Spleen (tissue), 7 donors: ENCODE measurements around the gene SPAG17.

Source experiments
- POLR2AphosphoS5 ChIP-seq, 3 donors: sonication (generic); formaldehyde crosslinking; IDR thresholded peaks; one replicate each; pipeline ENCODE4 v1.5.1; 2017; ENCODE audit warnings: antibody characterized with exemption in 3 of 3
- TF ChIP-seq, protein P1 (sequence below), 11 experiments: fragments of 200-600 bp in 7 of 11; fragments of 450-650 bp in 4 of 11; sonication (generic) in 4 of 11; IDR thresholded peaks in 8 of 11; conservative IDR thresholded peaks in 3 of 11; 1 replicate in 7 of 11; 2 replicates in 4 of 11; pipeline versions ENCODE4 v1.4.0 to v1.8.0; 2016 to 2021; ENCODE audit warnings: antibody characterized with exemption in 11 of 11, inconsistent platforms in 4 of 11, mild to moderate bottlenecking in 1 of 11
- donor health status: DM: no; HTN: no; CAD: no; lungs with moderate emphysema.
- donor health status: DM: no; HTN: no; CAD: no.
- donor health status: DM: no; HTN: no; CAD: no.

- TF ChIP-seq, protein P1, sequence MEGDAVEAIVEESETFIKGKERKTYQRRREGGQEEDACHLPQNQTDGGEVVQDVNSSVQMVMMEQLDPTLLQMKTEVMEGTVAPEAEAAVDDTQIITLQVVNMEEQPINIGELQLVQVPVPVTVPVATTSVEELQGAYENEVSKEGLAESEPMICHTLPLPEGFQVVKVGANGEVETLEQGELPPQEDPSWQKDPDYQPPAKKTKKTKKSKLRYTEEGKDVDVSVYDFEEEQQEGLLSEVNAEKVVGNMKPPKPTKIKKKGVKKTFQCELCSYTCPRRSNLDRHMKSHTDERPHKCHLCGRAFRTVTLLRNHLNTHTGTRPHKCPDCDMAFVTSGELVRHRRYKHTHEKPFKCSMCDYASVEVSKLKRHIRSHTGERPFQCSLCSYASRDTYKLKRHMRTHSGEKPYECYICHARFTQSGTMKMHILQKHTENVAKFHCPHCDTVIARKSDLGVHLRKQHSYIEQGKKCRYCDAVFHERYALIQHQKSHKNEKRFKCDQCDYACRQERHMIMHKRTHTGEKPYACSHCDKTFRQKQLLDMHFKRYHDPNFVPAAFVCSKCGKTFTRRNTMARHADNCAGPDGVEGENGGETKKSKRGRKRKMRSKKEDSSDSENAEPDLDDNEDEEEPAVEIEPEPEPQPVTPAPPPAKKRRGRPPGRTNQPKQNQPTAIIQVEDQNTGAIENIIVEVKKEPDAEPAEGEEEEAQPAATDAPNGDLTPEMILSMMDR (IDR thresholded peaks at IDR 0.05 in 8 of 11, conservative IDR thresholded peaks at IDR 0.05 in 3 of 11): no peak
- no peak for TF ChIP-seq POLR2AphosphoS5 (IDR thresholded peaks at IDR 0.05)
Measured at GRCh38 chr1:118186026-118186425, 998 bp upstream of the SPAG17 start.
